ENCODE results near the gene EIF3F. TPM values are rescaled to one million over a fixed set of nuclear protein-coding genes. Genes with fewer than 3 reads are reported as not detected.

EIF3F gene
- total RNA-seq, 1 donor from 2014 or later = 306 TPM

DNA sequence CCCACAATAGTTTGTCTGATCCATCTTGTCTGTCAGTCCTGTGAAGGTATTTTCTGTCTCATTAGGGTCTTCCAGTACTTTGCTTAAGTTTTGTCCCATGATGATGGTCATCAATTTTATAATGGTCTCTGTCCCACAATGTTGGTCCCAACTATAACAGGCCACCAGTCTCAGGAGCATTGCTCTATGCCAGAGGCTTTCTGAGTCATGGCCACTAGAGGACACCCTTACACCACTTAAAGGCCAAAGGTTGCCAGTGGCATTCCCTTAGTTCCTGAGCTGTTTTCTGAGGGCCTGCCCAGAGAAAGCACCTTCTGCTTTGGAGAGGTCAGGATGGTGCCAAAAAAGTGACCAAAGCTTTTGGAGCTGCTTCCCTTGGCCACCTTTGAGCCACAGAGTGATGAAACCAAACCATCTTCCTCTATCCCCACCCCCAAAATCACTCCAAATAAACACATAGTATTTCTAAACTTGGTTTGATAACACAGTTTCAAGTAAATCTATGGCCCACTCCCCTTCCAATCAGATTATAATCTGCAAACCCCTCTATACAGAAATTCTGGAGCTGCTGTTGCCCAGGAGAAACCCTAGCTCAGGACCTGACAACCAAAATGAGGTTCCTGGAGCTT lies 19.3 kb downstream of the EIF3F start:
- H3K4me3 ChIP-seq (ENCODE audit: low read depth, low read length) = no peak overlapping the region
- no peak for DNase-seq (ENCODE audit: low read depth)
- TF ChIP-seq, protein P1, sequence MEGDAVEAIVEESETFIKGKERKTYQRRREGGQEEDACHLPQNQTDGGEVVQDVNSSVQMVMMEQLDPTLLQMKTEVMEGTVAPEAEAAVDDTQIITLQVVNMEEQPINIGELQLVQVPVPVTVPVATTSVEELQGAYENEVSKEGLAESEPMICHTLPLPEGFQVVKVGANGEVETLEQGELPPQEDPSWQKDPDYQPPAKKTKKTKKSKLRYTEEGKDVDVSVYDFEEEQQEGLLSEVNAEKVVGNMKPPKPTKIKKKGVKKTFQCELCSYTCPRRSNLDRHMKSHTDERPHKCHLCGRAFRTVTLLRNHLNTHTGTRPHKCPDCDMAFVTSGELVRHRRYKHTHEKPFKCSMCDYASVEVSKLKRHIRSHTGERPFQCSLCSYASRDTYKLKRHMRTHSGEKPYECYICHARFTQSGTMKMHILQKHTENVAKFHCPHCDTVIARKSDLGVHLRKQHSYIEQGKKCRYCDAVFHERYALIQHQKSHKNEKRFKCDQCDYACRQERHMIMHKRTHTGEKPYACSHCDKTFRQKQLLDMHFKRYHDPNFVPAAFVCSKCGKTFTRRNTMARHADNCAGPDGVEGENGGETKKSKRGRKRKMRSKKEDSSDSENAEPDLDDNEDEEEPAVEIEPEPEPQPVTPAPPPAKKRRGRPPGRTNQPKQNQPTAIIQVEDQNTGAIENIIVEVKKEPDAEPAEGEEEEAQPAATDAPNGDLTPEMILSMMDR (conservative IDR thresholded peaks at IDR 0.05; ENCODE audit: low read depth, low read length) = peak; percentile 97

DNA sequence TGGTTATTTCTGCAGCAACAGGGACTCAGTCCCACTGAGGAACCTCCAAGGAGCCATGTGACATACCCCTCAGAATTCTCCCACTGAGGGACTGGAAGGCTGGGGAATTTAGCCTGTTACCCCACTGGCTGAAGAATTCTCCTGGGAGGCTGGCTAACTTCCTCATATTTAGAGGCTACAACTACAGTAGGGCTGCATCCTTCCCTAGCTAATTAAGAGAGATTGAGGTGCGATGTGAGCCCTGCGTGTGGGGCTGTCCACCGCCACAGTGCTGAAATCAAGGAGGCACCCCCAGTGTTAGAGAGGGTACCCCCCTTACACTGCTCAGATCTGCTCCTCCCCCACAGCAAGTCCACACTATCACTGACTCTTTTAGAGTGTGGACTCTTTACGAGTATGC lies 21.1 kb downstream of the EIF3F start:
- TF ChIP-seq, protein P1 (conservative IDR thresholded peaks at IDR 0.05; ENCODE audit: low read depth, low read length) = no peak

DNA sequence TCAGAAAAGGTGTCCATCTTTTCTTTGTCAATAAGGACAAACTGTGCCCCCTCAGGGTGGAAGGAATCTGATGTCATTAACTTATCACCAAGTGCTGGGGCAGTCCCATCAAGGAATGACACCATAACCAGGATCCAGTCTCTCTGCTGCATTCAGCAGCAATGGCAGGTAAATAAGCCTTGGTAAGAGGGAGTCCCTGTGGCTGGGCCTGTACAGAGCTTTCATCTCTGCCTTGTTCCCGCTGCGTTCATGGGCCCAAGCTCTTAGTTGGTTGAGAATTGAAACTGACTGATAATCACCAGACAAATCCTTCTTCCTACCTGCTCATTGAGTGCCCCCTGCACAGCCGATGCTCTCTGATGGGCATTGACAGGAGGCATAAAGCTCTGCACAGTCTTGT lies 22.7 kb downstream of the EIF3F start:
- TF ChIP-seq, protein P1 (conservative IDR thresholded peaks at IDR 0.05; ENCODE audit: low read depth, low read length) = no peak
- no peak overlapping the region for H3K4me3 ChIP-seq (ENCODE audit: low read depth, low read length)
- no peak for DNase-seq (ENCODE audit: low read depth)

More for the DNA sequence above, 21.1 kb downstream of the EIF3F start:
- no peak for DNase-seq (ENCODE audit: low read depth)
- no peak overlapping the region for H3K4me3 ChIP-seq (ENCODE audit: low read depth, low read length)

DNA sequence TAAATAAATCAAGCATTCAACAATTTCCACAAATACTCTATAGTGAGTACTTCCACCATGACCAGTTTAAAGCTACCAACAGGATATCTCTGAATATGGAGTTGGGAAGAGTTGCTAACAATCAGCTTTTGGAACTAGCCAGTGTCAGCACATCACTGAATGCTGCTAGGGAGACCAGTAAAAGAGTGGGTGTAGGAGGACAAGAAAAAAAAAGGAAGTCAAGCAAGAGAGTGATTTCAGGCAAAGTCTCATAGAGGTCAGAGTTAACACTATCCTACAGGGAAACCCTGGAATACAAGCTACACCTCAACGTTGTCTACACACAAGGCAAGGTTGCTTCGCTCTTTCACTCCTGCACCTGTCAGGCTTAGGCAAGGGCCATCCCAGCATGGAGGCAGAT lies 24.2 kb downstream of the EIF3F start:
- TF ChIP-seq, protein P1 (conservative IDR thresholded peaks at IDR 0.05; ENCODE audit: low read depth, low read length) = no peak
- no peak overlapping the region for H3K4me3 ChIP-seq (ENCODE audit: low read depth, low read length)
- DNase-seq (ENCODE audit: low read depth) = no peak

DNA sequence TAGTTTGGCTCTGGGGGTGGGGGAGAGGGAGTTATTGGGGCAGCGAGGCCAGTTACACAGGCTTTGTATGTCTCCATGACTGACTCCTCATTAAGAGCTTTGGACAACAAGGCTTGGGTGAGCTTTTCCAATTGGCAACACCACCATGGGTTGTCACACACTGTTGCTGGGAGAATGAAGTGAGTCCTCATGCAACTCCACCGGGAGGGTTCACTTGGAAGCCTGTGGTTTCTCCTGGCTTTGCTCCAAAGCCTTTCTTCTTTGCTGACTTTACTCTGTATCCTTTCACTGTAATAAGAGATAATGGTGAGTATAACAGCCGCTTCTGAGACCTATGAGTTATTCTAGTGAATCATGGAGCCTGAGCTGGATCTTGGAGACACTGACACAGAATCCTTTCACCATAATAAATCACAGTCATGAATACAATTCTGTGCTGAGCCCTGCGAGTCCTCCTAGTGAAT lies 24.9 kb downstream of the EIF3F start:
- no peak overlapping the region for H3K4me3 ChIP-seq (ENCODE audit: low read depth, low read length)
- TF ChIP-seq, protein P1 (conservative IDR thresholded peaks at IDR 0.05; ENCODE audit: low read depth, low read length) = no peak
- DNase-seq (ENCODE audit: low read depth) = peak; percentile 45

DNA sequence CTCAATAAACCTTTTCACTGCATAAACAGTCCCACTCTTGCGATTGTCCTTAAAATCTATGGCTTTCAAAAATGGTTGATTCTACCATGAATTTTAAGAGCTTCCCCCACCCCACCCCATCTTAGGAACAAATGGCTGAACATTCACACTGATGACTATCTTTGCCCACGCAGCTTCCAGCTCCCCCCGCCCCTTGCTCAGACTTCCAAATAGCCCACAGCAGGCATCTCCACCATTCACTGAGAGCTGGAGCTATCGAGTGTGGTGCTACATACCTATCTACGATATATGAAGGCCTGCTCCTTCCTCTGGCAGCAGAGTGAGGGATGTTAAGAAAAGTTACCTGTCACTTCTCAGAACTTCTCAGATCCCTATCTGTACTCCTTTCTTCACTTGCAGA lies 26.7 kb downstream of the EIF3F start:
- DNase-seq (ENCODE audit: low read depth) = no peak
- no peak overlapping the region for H3K4me3 ChIP-seq (ENCODE audit: low read depth, low read length)
- TF ChIP-seq, protein P1 (conservative IDR thresholded peaks at IDR 0.05; ENCODE audit: low read depth, low read length) = no peak

DNA sequence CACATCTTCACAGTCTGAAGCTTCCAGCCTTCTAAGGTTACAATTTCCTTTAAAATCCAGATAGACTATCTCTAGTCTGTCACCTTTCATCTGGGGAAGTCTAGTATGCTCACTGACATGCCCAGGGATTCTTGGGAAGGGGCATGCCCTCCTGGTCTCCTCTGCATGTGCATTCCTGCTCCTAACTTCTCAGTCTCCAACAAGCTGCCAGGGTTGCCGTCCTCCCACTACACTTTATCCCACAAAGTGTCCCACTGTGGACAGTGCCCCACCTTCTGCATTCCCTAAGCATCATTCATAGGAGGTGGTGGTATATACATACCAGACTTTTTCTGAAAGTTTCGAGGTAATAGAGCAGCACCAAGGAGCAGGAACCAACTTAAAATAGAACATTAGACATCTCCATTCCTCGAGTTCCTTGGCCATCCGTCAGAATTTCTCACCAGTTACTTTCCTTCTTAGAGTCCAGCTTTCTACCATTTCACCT lies 28.7 kb downstream of the EIF3F start:
- TF ChIP-seq, protein P1 (conservative IDR thresholded peaks at IDR 0.05; ENCODE audit: low read depth, low read length) = no peak
- no peak overlapping the region for H3K4me3 ChIP-seq (ENCODE audit: low read depth, low read length)
- DNase-seq (ENCODE audit: low read depth) = no peak

Data from epithelial cell of proximal tubule (primary cell).